Measurements from ENCODE around the gene PLXNB2.
"Not testable (repeated sequence)": the region's sequence is repeated elsewhere in the genome, so short reads cannot be mapped to it uniquely, and the experiment has no call there.

Gene PLXNB2

DNA sequence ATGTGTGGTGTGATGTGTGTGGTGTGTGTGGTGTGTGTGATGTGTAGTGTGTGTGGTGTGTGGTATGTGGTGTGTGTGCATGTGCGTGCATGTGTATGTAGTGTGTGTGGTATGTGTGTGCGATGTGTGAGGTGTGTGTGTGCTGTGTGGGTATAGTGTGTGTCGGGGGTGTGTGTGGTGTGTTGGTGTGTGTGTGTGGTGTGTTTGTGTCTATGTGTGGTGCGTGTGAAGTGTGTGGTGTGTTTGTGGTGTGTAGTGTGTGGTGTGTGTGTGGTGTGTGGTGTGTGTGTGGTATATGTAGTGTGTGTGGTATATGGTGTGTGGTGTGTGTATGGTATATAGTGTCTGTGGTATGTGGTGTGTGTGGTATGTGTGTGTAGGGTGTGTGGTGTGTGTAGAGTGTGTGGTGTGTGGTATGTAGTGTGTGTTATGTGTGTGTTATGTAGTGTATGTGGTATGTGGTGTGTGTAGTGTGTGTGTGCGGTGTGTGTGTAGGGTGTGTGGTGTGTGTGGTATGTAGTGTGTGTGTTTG is 30.7 kb upstream of the PLXNB2 start:
- in situ Hi-C loops (cut with MboI; ENCODE audit: low sequenced_read_pairs) = no loop called here
- Histone ChIP-seq H3K4me1 (peaks cover 2% of the 10 kb centered on the region; the same call in 1 of the 2 replicates), H3K4me3 (no peak overlapping the region), H3K36me3 (replicated peaks) (no peaks in the 10 kb centered on the region), H3K9me3 (no peaks in the 10 kb centered on the region; the same call in 1 of the 2 replicates), H3K27me3 (ENCODE audit: low read depth) (no peaks in the 10 kb centered on the region)
- DNase-seq (ENCODE audit: low spot score in 2 of 2) = no peak

DNA sequence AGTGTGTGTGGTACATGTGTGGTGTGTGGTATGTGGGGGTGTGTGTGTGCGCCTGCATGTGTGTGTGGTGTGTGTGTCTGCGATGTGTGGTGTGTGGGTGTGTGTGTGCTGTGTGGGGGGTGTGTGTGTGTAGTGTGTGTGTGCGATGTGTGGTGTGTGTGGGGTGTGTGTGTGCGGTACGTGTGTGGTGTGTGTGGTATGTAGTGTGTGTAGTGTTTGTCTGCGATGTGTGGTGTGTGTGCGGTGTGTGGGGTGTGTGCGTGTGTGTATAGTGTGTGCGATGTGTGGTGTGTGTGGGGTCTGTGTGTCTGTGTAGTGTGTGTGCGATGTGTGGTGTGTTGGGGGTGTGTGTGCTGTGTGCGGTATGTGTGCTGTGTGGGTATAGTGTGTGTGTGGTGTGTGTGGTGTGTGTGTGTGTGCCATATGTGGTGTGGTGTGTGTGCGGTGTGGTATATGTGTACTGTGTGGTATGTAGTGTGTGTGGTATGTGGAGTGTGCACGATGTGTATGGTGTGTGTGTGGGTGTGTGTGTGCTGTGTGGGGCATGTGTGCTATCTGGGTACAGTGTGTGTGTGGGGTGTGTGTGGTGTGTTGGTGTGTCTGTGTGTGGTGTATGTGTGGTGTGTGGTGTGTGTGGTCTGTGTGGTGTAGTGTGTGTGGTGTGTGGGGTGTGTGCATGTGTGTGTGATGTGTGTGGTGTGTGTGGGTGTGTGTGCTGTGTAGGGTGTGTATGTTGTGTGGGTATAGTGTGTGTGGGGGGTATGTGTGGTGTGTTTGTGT is 30.0 kb upstream of the PLXNB2 start:
- Histone ChIP-seq H3K36me3 (replicated peaks) (no peaks in the 10 kb centered on the region), H3K9me3 (no peaks in the 10 kb centered on the region; the same call in 1 of the 2 replicates), H3K4me1 (peaks cover 2% of the 10 kb centered on the region; the same call in 1 of the 2 replicates), H3K4me3 (no peak overlapping the region), H3K27me3 (ENCODE audit: low read depth) (no peaks in the 10 kb centered on the region)
- no peak for DNase-seq (ENCODE audit: low spot score in 2 of 2)
- in situ Hi-C loops (cut with MboI; ENCODE audit: low sequenced_read_pairs) = no loop called here

DNA sequence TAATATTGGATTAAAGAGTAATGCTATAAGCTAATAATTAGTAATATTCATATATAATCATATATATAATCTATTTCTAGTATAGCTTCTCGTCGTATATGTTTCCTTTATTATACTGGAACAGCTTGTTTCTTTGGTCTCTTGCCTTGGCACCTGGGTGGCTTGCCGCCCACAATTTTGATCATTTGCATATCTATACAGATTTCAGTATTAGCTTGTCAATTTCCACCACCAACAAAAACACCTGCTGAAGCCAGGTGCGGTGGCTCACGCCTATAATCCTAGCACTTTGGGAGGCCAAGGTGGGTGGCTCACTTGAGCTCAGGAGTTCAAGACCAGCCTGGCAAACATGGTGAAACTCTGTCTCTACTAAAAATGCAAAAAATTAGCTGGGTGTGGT is 27.0 kb upstream of the PLXNB2 start:
- H3K36me3 ChIP-seq (replicated peaks); in situ Hi-C loops (cut with MboI; ENCODE audit: low sequenced_read_pairs); DNase-seq (ENCODE audit: low spot score in 2 of 2); H3K27me3 ChIP-seq (ENCODE audit: low read depth); H3K4me3 ChIP-seq; H3K4me1 ChIP-seq; H3K9me3 ChIP-seq: not testable (repeated sequence)

DNA sequence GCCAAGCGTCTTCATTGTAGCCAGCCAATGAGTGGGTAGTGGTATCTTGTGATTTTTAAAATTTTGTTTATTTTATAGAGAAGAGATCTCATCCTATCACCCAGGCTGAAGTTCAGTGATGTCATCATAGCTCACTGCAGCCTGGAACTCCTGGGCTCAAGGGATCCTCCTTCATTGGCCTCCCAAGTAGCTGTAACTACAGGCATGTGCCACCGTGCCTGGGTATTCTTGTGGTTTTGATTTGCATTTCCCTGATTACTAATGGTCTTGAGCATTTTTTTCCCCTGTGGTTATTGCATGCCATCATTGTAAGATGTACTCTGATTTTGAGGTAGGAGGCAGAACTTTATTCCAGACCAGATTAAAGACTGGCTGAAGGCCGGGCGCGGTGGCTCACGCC is 21.8 kb upstream of the PLXNB2 start:
- in situ Hi-C loops (cut with MboI; ENCODE audit: low sequenced_read_pairs) = loop anchor here (5.0 to 10.0 kb wide), 2 partner anchors 54 to 77 kb away; partner anchors contain the start of genes HDAC10 and MAPK11
- peaks cover 10% of the 10 kb centered on the region for H3K4me1 ChIP-seq
- DNase-seq (ENCODE audit: low spot score in 2 of 2) = no peak

DNA sequence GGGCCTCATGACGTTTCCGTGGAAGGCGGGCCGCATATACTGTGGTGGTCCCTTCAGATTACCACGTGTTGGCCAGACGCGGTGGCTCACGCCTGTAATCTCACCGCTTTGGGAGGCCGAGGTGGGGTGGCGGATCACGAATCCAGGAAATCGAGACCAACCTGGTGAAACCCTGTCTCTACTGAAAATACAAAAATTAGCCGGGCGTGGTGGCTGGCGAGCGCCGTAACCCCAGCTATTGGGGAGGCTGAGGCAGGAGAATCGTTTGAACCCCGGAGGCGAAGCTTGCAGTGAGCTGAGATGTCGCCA is 20.2 kb upstream of the PLXNB2 start:
- Histone ChIP-seq H3K9me3 (no peaks in the 10 kb centered on the region), H3K4me3 (peak overlapping the region; percentile 59), H3K4me1 (peaks cover 10% of the 10 kb centered on the region), H3K27me3 (ENCODE audit: low read depth) (no peaks in the 10 kb centered on the region), H3K36me3 (replicated peaks) (no peaks in the 10 kb centered on the region)
- in situ Hi-C loops (cut with MboI; ENCODE audit: low sequenced_read_pairs) = loop anchor here (5.0 to 10.0 kb wide), 2 partner anchors 53 to 75 kb away; partner anchors contain the start of genes HDAC10 and MAPK11
- DNase-seq (ENCODE audit: low spot score in 2 of 2) = no peak

More for the DNA sequence above, 21.8 kb upstream of the PLXNB2 start:
- no peaks in the 10 kb centered on the region for H3K9me3 ChIP-seq
- H3K4me3 ChIP-seq = no peak overlapping the region
- H3K36me3 ChIP-seq (replicated peaks) = no peaks in the 10 kb centered on the region
- H3K27me3 ChIP-seq (ENCODE audit: low read depth) = no peaks in the 10 kb centered on the region

DNA sequence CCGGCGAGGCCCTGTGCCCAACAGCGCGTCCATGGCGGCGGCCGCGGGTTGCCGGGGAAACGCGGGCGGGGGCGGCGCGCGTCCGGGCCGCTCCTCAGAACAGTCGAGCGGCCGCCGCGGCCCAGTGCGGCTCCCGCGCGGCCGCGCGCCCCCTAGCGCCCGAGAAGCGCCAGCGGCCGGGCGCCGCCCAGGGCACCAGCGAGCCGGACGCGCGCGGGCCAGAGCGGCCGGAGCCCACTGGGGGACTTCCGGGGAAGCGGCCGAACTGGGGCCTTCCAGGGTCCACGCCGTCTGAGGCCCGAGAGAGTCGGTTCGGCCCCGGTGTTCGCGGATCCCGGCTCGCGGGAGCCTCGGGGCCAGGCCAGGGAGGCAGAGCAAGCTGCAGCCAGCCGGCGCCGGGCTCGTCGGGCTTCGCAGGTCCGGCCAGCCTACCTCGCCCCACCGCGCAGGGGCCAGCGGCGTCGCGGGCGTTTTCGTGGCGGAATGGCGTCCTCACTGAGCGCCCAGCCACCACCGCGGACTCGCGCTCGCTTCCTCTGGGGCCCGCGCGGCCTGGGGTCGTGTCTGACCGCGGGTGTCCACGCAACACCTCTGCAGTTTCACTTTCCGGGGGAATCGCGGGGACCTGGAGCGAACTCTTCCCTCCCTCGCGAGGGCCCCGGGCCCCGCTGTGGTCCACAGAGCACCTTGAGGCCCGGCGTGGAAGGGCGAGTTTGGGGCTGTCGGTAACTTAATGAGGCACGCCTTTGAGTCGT is 19.7 kb upstream of the PLXNB2 start, which contains the start of gene DENND6B:
Gene DENND6B (minus strand): TSS at position 57 of the 755 bp plus-strand sequence. CDS start 24 bp downstream, at position 33.
- H3K36me3 ChIP-seq (replicated peaks) = no peaks in the 10 kb centered on the region
- no peaks in the 10 kb centered on the region for H3K9me3 ChIP-seq
- peaks cover 10% of the 10 kb centered on the region for H3K4me1 ChIP-seq
- peak within 1 kb of the TSS; percentile 59 for H3K4me3 ChIP-seq
- peak; percentile 65 to 83 for DNase-seq (ENCODE audit: low spot score in 2 of 2)
- in situ Hi-C loops (cut with MboI; ENCODE audit: low sequenced_read_pairs) = loop anchor here (5.0 to 10.0 kb wide), 2 partner anchors 52 to 75 kb away; partner anchors contain the start of genes HDAC10 and MAPK11
- H3K27me3 ChIP-seq (ENCODE audit: low read depth) = no peaks in the 10 kb centered on the region

DNA sequence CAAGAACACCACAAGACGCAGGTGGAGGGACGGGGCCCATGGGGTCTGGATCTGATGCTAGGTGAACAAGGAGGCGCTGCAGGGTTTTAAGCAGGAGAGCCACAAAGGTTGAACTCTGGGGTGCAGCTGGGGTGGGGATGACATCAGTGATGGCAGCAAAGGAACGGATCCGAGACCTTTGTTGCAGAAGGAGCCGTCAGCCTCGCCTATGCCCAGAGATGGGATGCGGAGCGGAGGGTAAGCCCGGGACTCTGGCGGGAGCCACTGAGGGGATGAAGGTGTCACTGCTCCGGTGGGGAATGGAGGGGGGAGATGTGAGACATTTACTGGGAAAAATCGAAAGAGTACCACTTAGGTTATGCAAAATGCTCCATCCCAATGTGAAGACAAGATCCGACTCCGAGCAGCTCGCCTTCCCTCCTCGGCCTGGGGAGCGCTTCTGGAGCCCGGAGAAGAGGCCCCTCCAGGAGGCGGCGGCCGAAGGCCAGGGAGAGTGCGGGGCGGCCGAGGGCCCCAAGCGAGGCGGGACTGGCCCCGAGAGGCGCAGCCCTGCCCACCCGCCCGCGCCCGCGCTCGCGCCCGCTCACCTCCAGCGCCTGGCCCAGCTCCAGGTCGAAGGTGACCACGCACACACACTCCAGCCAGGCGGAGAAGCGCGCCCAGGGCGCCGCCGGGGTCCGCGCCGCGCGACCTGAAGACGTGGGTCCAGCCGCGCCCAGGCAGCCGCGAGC is 18.9 kb upstream of the PLXNB2 start:
- in situ Hi-C loops (cut with MboI; ENCODE audit: low sequenced_read_pairs) = loop anchor here (5.0 to 10.0 kb wide), 2 partner anchors 52 to 74 kb away; partner anchors contain the start of genes HDAC10 and MAPK11

DNA sequence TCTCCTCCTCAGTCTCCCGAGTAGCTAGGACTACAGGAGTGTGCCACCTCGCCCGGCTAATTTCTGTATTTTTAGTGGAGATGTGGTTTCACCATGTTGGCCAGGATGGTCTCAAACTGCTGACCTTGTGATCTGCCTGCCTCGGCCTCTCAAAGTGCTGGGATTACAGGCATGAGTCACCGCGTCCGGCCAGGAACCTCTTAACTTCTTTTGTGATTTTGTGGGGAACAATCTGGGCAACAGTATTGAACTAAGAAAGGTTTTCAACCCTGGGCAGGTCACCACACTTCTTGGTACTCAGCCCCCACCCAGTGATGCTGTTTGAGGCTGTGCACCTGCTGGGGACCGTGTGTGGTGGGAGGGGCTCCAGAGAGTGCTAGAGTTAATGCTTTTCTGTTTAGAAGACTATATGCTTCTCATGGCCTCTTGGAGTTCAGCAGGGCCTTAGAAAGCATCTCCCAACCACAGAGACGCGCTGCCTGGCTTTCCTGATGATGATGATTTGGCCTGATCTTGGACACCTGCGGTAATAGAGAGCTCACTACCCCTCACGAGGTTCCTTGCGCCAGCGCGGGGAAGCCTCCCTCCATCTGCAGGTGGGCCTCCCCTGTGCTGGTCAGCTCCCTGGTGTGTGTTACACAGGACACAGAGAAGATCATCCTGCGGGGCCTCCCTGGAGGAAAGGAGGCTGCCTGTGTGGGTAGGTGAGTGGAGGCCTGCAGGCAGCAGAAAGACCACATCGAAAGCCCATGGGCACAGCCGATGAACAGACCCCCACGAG is 18.2 kb upstream of the PLXNB2 start:
- in situ Hi-C loops (cut with MboI; ENCODE audit: low sequenced_read_pairs) = loop anchor here (5.0 to 10.0 kb wide), 2 partner anchors 51 to 73 kb away; partner anchors contain the start of genes HDAC10 and MAPK11

More for the DNA sequence above, 18.9 kb upstream of the PLXNB2 start:
- no peak for DNase-seq (ENCODE audit: low spot score in 2 of 2)
- Histone ChIP-seq H3K27me3 (ENCODE audit: low read depth) (no peaks in the 10 kb centered on the region), H3K9me3 (no peaks in the 10 kb centered on the region), H3K4me3 (peak overlapping the region; percentile 42), H3K4me1 (peaks cover 10% of the 10 kb centered on the region), H3K36me3 (replicated peaks) (no peaks in the 10 kb centered on the region)

DNA sequence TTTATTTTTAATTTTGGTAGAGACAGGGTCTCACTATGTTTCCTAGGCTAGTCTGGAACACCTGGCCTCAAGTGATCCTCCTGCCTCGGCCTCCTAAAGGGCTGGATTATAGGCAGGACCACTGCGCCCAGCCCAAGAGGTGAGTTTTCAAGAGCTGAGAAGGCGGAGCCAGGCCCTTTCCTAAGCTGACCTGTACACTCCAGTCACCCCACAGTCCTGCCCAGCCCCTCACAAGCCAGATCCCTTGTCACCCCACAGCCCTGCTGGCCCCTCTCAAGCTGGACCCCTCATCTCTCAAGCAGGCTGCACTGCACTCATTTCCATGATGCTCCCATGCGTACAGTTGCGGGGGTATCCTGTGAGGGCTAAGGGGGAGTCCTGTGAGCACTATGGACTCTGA is 16.5 kb upstream of the PLXNB2 start:
- H3K27me3 ChIP-seq (ENCODE audit: low read depth) = no peaks in the 10 kb centered on the region
- H3K4me3 ChIP-seq = no peak overlapping the region
- in situ Hi-C loops (cut with MboI; ENCODE audit: low sequenced_read_pairs) = loop anchor here (10.0 kb wide), 1 partner anchor 49 kb away; the partner anchor contains the start of gene MAPK11
- H3K36me3 ChIP-seq (replicated peaks) = no peaks in the 10 kb centered on the region
- no peaks in the 10 kb centered on the region for H3K9me3 ChIP-seq
- DNase-seq (ENCODE audit: low spot score in 2 of 2) = peak in 1 of 2 experiments; percentile 4
- peaks cover 10% of the 10 kb centered on the region for H3K4me1 ChIP-seq

More for the DNA sequence above, 18.2 kb upstream of the PLXNB2 start:
- Histone ChIP-seq H3K36me3 (replicated peaks) (no peaks in the 10 kb centered on the region), H3K27me3 (ENCODE audit: low read depth) (no peaks in the 10 kb centered on the region), H3K4me3 (peak overlapping the region; percentile 42), H3K9me3 (no peaks in the 10 kb centered on the region), H3K4me1 (peaks cover 10% of the 10 kb centered on the region)
- no peak for DNase-seq (ENCODE audit: low spot score in 2 of 2)

DNA sequence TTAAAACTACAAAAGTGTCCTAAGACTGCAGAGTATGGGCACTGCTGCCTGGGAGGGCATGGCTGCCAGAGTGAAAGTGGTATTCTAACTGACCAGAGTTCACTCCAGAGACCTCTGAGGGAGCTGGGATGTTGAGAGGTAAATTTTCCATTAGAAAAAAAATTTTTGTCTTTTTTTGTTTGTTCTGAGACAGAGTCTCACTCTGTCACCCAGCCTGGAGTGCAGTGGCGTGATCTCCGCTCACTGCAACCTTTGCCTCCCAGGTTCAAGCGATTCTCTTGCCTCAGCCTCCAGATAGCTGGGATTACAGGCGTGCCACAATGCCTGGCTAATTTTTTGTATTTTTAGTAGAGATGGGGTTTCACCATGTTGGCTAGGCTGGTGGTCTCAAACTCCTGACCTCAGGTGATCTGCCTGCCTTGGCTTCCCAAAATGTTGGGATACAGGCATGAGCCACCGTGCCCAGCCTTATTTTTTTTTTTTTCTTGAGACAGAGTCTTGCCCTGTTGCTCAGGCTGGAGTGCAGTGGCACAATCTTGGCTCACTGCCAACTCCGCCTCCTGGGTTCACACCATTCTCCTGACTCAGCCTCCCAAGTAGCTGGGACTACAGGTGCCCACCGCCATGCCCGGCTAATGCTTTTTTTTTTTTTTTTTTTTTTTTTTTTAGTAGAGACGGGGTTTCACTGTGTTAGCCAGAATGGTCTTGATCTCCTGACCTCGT is 15.1 kb upstream of the PLXNB2 start:
- not testable (repeated sequence) for H3K4me1 ChIP-seq; H3K9me3 ChIP-seq; H3K36me3 ChIP-seq (replicated peaks); H3K27me3 ChIP-seq (ENCODE audit: low read depth); H3K4me3 ChIP-seq
- in situ Hi-C loops (cut with MboI; ENCODE audit: low sequenced_read_pairs) = loop anchor here (10.0 kb wide), 1 partner anchor 48 kb away; the partner anchor contains the start of gene MAPK11
- peak in 1 of 2 experiments; percentile 10 for DNase-seq (ENCODE audit: low spot score in 2 of 2)

DNA sequence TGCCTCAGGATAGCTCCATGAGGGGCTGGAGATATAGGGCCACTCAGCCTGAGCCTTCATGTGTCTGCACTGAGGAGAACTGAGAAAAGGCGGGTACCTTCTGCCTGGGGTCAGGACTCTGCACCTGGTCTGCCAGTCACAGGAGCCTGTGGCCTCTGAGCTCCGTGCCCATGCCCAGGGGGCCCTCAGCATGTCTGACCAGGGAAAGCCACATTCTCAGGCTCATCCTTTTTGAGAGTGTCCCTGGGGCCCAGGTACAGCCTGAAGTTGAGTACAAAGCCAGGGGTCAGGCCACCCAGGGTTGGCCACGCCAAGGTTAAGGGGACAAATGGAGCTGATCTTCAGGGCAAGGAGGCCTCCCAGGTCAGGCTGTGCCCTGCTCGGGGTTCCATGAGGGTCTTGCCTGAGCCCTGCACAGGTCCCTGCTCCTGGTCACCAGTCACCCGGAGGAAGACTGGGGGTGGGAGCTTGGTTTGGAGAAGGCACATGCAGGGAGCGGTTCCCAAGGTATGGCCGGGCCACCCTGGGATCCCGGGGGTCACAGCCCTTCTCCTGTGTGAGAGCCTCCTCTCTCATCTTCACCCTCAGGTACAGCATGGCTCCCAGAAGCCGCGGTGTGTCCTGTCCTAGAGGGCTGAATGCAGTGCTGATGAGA is 13.4 kb upstream of the PLXNB2 start:
- peak in 1 of 2 experiments; percentile 5 for DNase-seq (ENCODE audit: low spot score in 2 of 2)
- in situ Hi-C loops (cut with MboI; ENCODE audit: low sequenced_read_pairs) = loop anchor here (10.0 kb wide), 1 partner anchor 46 kb away; the partner anchor contains the start of gene MAPK11
- H3K9me3 ChIP-seq = no peaks in the 10 kb centered on the region
- no peaks in the 10 kb centered on the region for H3K27me3 ChIP-seq (ENCODE audit: low read depth)
- H3K4me3 ChIP-seq = no peak overlapping the region
- H3K4me1 ChIP-seq = no peaks in the 10 kb centered on the region
- no peaks in the 10 kb centered on the region for H3K36me3 ChIP-seq (replicated peaks)
